ENCODE results near the gene SIRT2. TPM values are rescaled to one million over a fixed set of nuclear protein-coding genes. Genes with fewer than 3 reads are reported as not detected.

SIRT2 gene
- total RNA-seq, 1 experiment from 2014 or later: 15.4 TPM

DNA sequence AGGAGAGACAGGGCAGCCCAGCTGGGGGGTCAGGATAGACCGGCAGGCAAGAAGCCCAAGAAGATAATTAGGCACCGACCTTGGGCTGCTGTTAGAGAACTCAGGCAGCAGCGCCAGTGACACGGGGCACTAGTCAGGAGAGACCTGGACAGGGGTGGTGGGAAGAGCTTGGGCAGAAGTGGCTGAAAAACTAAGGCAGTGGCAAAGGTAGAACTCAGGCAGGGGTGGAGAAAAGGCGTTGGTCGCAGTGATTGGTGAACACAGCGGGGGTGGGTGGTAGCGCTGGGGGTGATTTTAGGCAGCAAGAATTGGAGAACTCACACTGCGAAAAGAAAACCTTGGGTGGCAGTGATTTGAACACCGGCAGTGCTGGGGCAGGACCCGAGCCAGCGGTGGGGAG is 8.3 kb upstream of the SIRT2 start (continued):
- no peak for TF ChIP-seq YY1 (IDR thresholded peaks at IDR 0.05; ENCODE audit: extremely low read depth, insufficient replicate concordance, low read depth, low read length)
- TF ChIP-seq EZH2 (IDR thresholded peaks at IDR 0.05): no peak
- no peak for TF ChIP-seq FOSL1 (IDR thresholded peaks at IDR 0.05; ENCODE audit: low read depth)
- TF ChIP-seq SIN3A (IDR thresholded peaks at IDR 0.05; ENCODE audit: low read depth): no peak

GRCh38 chr19:38907227-38907626 is 7.8 kb upstream of the SIRT2 start:
- no peak for TF ChIP-seq ZNF274 (IDR thresholded peaks at IDR 0.05; ENCODE audit: low read depth, low read length)
- no peak for TF ChIP-seq EZH2phosphoT487 (IDR thresholded peaks at IDR 0.05; ENCODE audit: borderline replicate concordance)
- no peak for TF ChIP-seq CEBPB (IDR thresholded peaks at IDR 0.05; ENCODE audit: low read depth)
- no peak for TF ChIP-seq TCF7L2 (IDR thresholded peaks at IDR 0.05; ENCODE audit: borderline replicate concordance, extremely low read depth, insufficient read depth, insufficient read length)
- no peak for TF ChIP-seq SRF (IDR thresholded peaks at IDR 0.05; ENCODE audit: low read depth)
- Histone ChIP-seq H3K27ac (ENCODE audit: low read depth, low read length) (no peak overlapping the region), H3K9me2 (ENCODE audit: insufficient read depth) (no peaks in the 10 kb centered on the region), H3K79me2 (ENCODE audit: insufficient read depth, low read length) (no peaks in the 10 kb centered on the region; the same call in 1 of the 2 replicates), H3K4me3 (replicated peaks in 1 of 2; ENCODE audit: low read depth in 1 of 2, low read length in 2 of 2) (no peak overlapping the region), H3K27me3 (ENCODE audit: insufficient read depth, low read length) (no peaks in the 10 kb centered on the region), H3K36me3 (ENCODE audit: control insufficient read depth in 1 of 2, insufficient read depth in 2 of 2, low read length in 2 of 2) (peaks cover 0 to 16% of the 10 kb centered on the region in 2 experiments; a peak in 1 of 4 replicates), H2AFZ (ENCODE audit: low read depth, low read length, poor library complexity, severe bottlenecking) (no peak overlapping the region), H3K4me2 (ENCODE audit: low read length) (no peak overlapping the region), H3K9ac (ENCODE audit: low read length) (no peak overlapping the region), H4K20me1 (ENCODE audit: insufficient read depth) (no peaks in the 10 kb centered on the region), H3K4me1 (ENCODE audit: control insufficient read depth in 1 of 2, insufficient read depth in 2 of 2, low read length in 2 of 2) (no peaks in the 10 kb centered on the region), H3K9me3 (ENCODE audit: control insufficient read depth in 1 of 2, insufficient read depth in 1 of 2, low read depth in 1 of 2, low read length in 2 of 2) (no peaks in the 10 kb centered on the region)
- no TSS peak for BruUV-seq (replicated peaks)
- intact Hi-C loops (cut with micrococcal nuclease): no loop called here
- no peak for DNase-seq (ENCODE audit: low read depth, low spot score)
- ChIA-PET POLR2A (interaction anchor here (0.6 kb wide), 1 partner anchor 10 kb away, joined by 5 read pairs; no protein-coding TSS in a partner anchor), CTCF (no interaction called here), RAD21 (ENCODE audit: low non-redundant PET in 1 of 2, low total read pairs in 2 of 2, uncharacterized antibody in 2 of 2, unreplicated experiment in 2 of 2) (no interaction called here)
- ATAC-seq: no peak

DNA sequence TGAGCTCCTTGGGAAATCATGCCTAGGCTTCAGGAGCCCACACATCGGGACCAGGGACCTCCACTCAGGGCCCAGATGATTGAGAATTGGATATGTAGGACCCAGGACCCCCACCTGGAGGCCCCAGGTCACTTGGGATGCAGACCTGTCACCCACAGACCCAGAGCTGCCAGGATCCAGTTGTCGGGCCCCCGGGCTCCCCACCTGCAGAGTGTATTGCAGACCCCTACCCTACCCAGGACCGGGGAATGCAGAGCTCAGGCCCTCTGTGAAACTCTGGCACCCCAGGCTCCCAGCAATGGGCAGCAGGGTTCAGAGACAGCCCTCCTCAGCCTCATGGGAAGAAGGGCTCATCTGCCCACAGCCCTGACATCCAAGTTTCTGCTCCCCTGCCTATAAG is 6.2 kb upstream of the SIRT2 start:
- peaks cover 0 to 3% of the 10 kb centered on the region in 2 experiments; a peak in 1 of 4 replicates for H3K4me1 ChIP-seq (ENCODE audit: control insufficient read depth in 1 of 2, insufficient read depth in 2 of 2, low read length in 2 of 2)
- no peak for ATAC-seq
- intact Hi-C loops (cut with micrococcal nuclease): no loop called here
- H3K79me2 ChIP-seq (ENCODE audit: insufficient read depth, low read length): peaks cover 14% of the 10 kb centered on the region
- ChIA-PET POLR2A (no interaction called here), RAD21 (ENCODE audit: low non-redundant PET in 1 of 2, low total read pairs in 2 of 2, uncharacterized antibody in 2 of 2, unreplicated experiment in 2 of 2) (no interaction called here), CTCF (interaction anchor here (0.6 to 0.9 kb wide), 2 partner anchors 24 to 25 kb away, joined by 3 to 4 read pairs; partner anchors contain the start of genes MRPS12 and SARS2)
- H3K27ac ChIP-seq (ENCODE audit: low read depth, low read length): no peak overlapping the region
- H3K4me3 ChIP-seq (replicated peaks in 1 of 2; ENCODE audit: low read depth in 1 of 2, low read length in 2 of 2): no peak overlapping the region
- peaks cover 0 to 16% of the 10 kb centered on the region in 2 experiments; a peak in 1 of 4 replicates for H3K36me3 ChIP-seq (ENCODE audit: control insufficient read depth in 1 of 2, insufficient read depth in 2 of 2, low read length in 2 of 2)
- H3K9me2 ChIP-seq (ENCODE audit: insufficient read depth): no peaks in the 10 kb centered on the region
- H3K4me2 ChIP-seq (ENCODE audit: low read length): no peak overlapping the region
- no TSS peak for BruUV-seq (replicated peaks)
- no peak overlapping the region for H2AFZ ChIP-seq (ENCODE audit: low read depth, low read length, poor library complexity, severe bottlenecking)
- peaks cover 0 to 5% of the 10 kb centered on the region in 2 experiments; a peak in 1 of 4 replicates for H3K9me3 ChIP-seq (ENCODE audit: control insufficient read depth in 1 of 2, insufficient read depth in 1 of 2, low read depth in 1 of 2, low read length in 2 of 2)
- no peak overlapping the region for H3K9ac ChIP-seq (ENCODE audit: low read length)
- no peak for DNase-seq (ENCODE audit: low read depth, low spot score)
- no peaks in the 10 kb centered on the region for H3K27me3 ChIP-seq (ENCODE audit: insufficient read depth, low read length)
- H4K20me1 ChIP-seq (ENCODE audit: insufficient read depth): no peaks in the 10 kb centered on the region
- TF ChIP-seq ZNF274 (IDR thresholded peaks at IDR 0.05; ENCODE audit: low read depth, low read length) (no peak), MAX (IDR thresholded peaks at IDR 0.05) (no peak), CBX3 (IDR thresholded peaks at IDR 0.05; ENCODE audit: low read depth) (no peak), EGR1 (IDR thresholded peaks at IDR 0.05; ENCODE audit: low read depth) (no peak), TCF7L2 (IDR thresholded peaks at IDR 0.05; ENCODE audit: borderline replicate concordance, extremely low read depth, insufficient read depth, insufficient read length) (no peak), EZH2phosphoT487 (IDR thresholded peaks at IDR 0.05; ENCODE audit: borderline replicate concordance) (no peak)
- TF ChIP-seq, protein P1, sequence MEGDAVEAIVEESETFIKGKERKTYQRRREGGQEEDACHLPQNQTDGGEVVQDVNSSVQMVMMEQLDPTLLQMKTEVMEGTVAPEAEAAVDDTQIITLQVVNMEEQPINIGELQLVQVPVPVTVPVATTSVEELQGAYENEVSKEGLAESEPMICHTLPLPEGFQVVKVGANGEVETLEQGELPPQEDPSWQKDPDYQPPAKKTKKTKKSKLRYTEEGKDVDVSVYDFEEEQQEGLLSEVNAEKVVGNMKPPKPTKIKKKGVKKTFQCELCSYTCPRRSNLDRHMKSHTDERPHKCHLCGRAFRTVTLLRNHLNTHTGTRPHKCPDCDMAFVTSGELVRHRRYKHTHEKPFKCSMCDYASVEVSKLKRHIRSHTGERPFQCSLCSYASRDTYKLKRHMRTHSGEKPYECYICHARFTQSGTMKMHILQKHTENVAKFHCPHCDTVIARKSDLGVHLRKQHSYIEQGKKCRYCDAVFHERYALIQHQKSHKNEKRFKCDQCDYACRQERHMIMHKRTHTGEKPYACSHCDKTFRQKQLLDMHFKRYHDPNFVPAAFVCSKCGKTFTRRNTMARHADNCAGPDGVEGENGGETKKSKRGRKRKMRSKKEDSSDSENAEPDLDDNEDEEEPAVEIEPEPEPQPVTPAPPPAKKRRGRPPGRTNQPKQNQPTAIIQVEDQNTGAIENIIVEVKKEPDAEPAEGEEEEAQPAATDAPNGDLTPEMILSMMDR (IDR thresholded peaks at IDR 0.05 in 2 of 3, conservative IDR thresholded peaks at IDR 0.05 in 1 of 3; ENCODE audit: borderline replicate concordance in 1 of 3, insufficient read depth in 1 of 3, low read depth in 2 of 3, low read length in 2 of 3): no peak
- TF ChIP-seq, protein P2, sequence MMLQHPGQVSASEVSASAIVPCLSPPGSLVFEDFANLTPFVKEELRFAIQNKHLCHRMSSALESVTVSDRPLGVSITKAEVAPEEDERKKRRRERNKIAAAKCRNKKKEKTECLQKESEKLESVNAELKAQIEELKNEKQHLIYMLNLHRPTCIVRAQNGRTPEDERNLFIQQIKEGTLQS (IDR thresholded peaks at IDR 0.05): no peak

Measured in HCT116 (cell line).